ENCODE results near the gene ZNF680. TPM values are rescaled to one million over a fixed set of nuclear protein-coding genes. Genes with fewer than 3 reads are reported as not detected.
A peak's percentile ranks its signal among the peaks of the same experiment; 100 is the strongest.

ZNF680 gene
- total RNA-seq, 2 donors from 2014 or later, result 14.8 to 23.7 TPM

DNA sequence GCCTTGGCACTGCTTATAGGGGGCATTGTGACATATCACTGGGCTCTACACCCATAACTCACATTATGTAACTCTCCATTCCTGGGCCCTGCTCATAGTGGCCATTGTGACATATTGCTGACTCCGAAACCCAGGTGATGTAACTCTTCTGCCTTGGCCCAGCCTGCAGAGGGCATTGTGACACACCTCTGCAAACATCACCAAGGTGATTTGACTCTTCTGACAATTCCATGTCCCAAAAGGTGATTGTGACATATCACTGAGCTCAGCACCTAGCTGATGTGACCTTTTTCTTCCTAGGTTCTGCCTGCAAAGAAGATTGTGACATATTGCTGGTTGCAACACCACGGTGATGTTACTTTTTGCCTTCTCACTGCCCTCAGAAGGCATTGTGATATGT is 36.5 kb upstream of the ZNF680 start:
- intact Hi-C loops (cut with DNase I), result no loop called here
- DNase-seq (no peak), ATAC-seq (no peak)
- Histone ChIP-seq H3K4me1 (no peaks in the 10 kb centered on the region), H3K9me3 (no peaks in the 10 kb centered on the region), H3K4me3 (no peak overlapping the region), H3K27ac (no peak overlapping the region), H3K36me3 (replicated peaks in 1 of 2; ENCODE audit: insufficient read depth in 1 of 2, low read depth in 2 of 2) (no peaks in the 10 kb centered on the region), H3K27me3 (no peaks in the 10 kb centered on the region)
- TF ChIP-seq CTCF (IDR thresholded peaks at IDR 0.05) (no peak), POLR2A (IDR thresholded peaks at IDR 0.05) (no peak)
- 85 to 95% methylated on average over 2 of the region's 2 CpGs for WGBS, 2 donors

- 81% methylated on average over 5 of the region's 5 CpGs for WGBS, 2 donors
- ATAC-seq, result no peak
- TF ChIP-seq POLR2A (IDR thresholded peaks at IDR 0.05) (no peak), CTCF (IDR thresholded peaks at IDR 0.05) (no peak)
- no peak overlapping the region for H3K27ac ChIP-seq
- no peaks in the 10 kb centered on the region for H3K9me3 ChIP-seq
- no peak for DNase-seq
- no peaks in the 10 kb centered on the region for H3K4me1 ChIP-seq
- no peaks in the 10 kb centered on the region for H3K36me3 ChIP-seq (replicated peaks in 1 of 2; ENCODE audit: insufficient read depth in 1 of 2, low read depth in 2 of 2)
- no peak overlapping the region for H3K4me3 ChIP-seq
- no peaks in the 10 kb centered on the region for H3K27me3 ChIP-seq
- intact Hi-C loops (cut with DNase I), result no loop called here
These were observed 28.1 kb upstream of the ZNF680 start for GRCh38 chr7:64590971-64591370.

DNA sequence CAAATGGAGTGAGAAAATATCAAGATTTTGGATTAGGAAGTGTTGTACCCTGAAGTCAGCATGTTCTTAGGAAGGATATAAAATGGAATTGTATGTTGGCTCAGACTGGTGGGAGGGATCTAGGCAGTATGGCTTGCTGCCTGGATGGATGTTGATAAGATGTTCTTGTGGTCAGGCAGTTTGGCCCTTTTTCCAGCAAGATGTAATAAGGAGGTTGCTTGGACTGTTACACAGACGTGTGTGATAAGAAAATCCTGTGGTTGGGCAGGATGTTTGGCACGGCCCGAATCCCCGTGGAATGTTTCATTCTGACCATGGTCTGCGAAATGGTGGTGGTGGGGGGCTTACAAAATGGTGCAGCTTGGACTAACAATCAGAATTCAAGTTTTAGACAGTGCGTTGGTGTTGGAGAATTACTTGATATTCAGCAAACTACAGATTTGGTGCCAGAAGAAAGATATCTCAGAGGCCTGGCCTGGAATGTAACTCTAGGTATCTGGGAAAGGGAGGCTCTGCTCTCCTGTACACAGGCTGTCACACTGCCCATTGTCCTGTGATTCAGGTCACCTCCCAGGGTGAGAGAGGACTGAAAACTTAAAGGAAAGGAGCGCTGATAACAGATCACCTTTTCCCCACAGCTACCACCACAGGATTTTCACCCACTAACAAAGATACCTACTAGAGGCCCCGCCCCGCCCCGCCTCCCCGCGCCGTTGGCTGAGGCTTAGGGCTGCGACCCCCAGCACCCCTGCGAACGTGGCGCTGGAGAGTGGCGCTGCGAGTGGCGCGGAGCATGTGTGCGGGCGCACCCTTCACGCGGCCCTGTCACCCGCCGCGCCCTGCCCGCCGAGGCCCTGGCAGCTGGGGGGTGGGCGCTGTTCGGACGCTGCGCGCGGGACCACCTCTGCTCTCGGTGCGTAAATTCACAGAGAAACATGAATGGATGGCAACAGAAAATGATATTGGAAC is 19.3 kb upstream of the ZNF680 start:
- 88 to 90% methylated on average over 32 of the region's 38 CpGs for WGBS, 2 donors
- Histone ChIP-seq H3K4me1 (no peaks in the 10 kb centered on the region), H3K27ac (no peak overlapping the region), H3K9me3 (no peaks in the 10 kb centered on the region), H3K4me3 (no peak overlapping the region), H3K27me3 (no peaks in the 10 kb centered on the region), H3K36me3 (replicated peaks in 1 of 2; ENCODE audit: insufficient read depth in 1 of 2, low read depth in 2 of 2) (no peaks in the 10 kb centered on the region)
- ATAC-seq (no peak), DNase-seq (peak in 1 of 4 donors; percentile 21)
- intact Hi-C loops (cut with DNase I), result no loop called here
- TF ChIP-seq CTCF (IDR thresholded peaks at IDR 0.05) (no peak), POLR2A (IDR thresholded peaks at IDR 0.05) (no peak)

DNA sequence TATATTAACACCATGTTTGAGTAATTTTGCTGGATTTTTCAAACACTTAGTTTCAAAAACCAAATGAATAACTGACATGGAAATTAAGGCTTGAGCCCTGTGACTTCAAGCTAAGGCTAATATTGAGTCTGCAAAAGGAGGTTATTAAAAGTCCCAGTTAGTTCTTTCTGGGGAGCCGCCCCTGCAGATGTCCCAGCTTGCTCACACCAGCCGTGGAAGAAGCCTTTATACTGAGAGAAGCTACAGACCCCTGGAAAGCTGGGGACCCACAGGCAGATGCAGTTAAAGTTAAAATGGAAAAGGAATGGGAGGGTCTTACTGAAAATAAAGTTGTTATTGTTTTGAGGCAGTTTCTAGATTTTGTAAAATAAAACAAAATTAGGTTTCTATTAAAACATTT is 18.5 kb upstream of the ZNF680 start:
- Histone ChIP-seq H3K9me3 (no peaks in the 10 kb centered on the region), H3K27me3 (no peaks in the 10 kb centered on the region), H3K4me1 (no peaks in the 10 kb centered on the region), H3K4me3 (no peak overlapping the region), H3K36me3 (replicated peaks in 1 of 2; ENCODE audit: insufficient read depth in 1 of 2, low read depth in 2 of 2) (no peaks in the 10 kb centered on the region), H3K27ac (no peak overlapping the region)
- intact Hi-C loops (cut with DNase I), result no loop called here
- TF ChIP-seq POLR2A (IDR thresholded peaks at IDR 0.05), result no peak
- no peak for TF ChIP-seq CTCF (IDR thresholded peaks at IDR 0.05)
- DNase-seq (no peak), ATAC-seq (no peak)
- WGBS, 2 donors, result 82 to 94% methylated on average over 2 of the region's 2 CpGs

Measured in body of pancreas (tissue), 4 donors.